Middle frontal gyrus (tissue), 1 donor: ENCODE measurements around the gene OR51V1.
"Not testable (repeated sequence)": the region's sequence is repeated elsewhere in the genome, so short reads cannot be mapped to it uniquely, and the experiment has no call there.

ENCODE experiments used
- DNase-seq: peaks from one replicate; pipeline ENCODE4 v3.0.0-alpha.2; 2015; ENCODE audit warnings: low spot score; ENCODE audit errors: extremely low spot score

OR51V1 gene

GRCh38 chr11:5171856-5172255 lies 28.6 kb downstream of the OR51V1 start:
- DNase-seq: no peak

DNA sequence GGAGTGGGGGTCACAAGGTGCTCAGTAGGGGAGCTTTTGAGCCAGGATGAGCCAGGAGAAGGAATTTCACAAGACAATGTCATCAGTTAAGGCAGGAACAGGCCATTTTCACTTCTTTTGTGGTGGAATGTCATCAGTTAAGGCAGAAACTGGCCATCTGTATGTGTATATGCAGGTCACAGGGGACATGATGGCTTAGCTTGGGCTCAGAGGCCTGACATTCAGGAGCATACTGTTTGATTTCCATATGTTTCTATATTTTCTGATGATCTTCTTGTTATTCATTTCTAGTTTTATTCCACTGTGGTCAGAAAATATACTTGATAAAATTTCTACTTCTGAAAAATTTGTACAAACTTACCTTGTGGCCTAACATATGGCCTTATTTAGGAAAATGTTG lies 34.6 kb downstream of the OR51V1 start:
- DNase-seq: not testable (repeated sequence)

DNA sequence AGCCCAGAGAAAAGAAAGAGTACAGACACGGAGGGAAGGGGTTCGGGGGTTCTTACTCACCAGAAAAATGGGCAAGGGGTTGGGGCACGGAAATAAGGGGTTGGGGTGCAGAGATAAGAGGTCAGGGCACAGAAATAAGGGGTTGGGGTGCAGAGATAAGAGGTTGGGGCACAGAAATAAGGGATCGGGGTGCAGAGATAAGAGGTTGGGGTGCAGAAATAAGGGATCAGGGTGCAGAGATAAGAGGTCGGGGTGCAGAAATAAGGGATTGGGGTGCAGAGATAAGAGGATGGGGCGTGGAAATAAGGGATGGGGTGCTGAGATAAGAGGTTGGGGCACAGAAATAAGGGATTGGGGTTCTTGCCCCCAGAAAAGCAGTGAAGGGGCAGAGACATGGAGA lies 35.7 kb downstream of the OR51V1 start:
- DNase-seq: not testable (repeated sequence)

DNA sequence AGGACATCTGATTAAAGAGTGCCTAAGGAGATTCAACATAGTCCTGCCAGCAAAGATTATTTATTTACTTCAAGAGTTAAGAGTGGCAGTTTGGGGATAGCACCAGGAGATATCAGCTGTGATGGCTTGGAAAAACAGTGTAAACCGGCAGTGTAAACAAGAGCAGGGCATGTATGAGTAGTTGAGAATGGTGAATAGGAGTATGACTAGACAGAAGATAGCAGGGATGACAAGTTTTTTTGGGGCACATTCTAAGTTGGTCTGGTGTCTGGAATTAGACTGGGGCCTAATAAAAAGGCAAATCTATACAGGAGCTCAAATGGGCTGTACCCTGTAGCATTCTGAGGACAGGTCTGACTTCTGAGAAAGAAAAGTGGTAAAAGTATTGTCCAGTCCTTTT lies 39.4 kb downstream of the OR51V1 start:
- DNase-seq: not testable (repeated sequence)

DNA sequence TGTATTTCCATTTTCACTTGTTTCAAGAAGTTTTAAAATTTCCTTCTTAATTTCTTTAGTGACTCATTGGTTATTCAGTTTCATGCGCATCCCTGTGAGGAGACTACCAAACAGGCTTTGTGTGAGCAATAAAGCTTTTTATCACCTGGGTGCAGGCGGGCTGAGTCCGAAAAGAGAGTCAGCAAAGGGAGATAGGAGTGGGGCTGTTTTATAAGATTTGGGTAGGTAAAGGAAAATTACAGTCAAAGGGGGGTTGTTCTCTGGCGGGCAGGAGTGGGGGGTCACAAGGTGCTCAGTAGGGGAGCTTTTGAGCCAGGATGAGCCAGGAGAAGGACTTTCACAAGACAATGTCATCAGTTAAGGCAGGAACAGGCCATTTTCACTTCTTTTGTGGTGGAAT lies 40.3 kb downstream of the OR51V1 start:
- DNase-seq: not testable (repeated sequence)

- no peak for DNase-seq
Observed at GRCh38 chr11:5159806-5160205, 40.7 kb downstream of the OR51V1 start.

DNA sequence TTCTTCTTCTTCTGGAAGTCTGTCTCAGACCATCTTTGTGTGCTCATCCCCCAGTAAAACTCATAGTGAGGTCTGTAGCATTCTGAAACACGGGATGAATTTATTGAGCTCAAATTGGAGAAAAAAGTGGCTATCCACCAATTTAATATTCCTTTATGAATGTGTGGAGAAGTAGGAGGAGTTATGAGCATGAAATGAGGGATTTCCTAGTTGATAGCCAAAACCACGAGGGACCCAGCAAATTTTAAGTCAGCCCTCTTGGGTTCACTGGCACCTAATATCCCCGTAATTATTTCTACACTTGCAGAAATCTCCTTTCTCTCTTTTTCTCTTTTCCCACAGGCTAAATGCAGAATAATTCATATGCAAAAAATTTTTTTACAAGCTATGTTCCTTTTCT lies 45.8 kb downstream of the OR51V1 start, which contains the start of gene OR52A1:
Gene OR52A1, minus strand, starts transcription at position 101 of the 400 bp plus-strand sequence. CDS start 2,388 bp downstream, outside the sequence.
- DNase-seq: no peak

- no peak for DNase-seq
Observed at GRCh38 chr11:5153574-5154431, 46.7 kb downstream of the OR51V1 start.

DNA sequence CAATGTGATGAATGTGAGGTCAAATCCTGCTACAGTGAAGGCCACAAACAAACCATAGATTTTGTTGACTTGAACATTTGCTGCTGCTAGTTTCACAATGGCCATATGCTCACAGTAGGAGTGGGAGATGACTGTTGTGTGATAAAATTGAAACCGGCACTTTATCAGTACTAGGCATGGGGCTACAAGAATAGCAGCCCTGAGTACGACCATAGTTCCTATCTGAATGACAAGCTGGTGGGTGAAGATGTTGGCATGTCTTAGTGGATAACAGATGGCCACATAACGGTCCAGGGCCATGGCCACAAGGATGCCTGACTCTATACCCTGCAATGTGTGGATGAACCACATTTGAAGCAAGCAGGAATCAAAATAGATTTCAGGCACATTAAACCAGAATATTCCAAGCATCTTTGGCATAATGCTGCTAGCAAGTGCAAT lies 48.7 kb downstream of the OR51V1 start:
- DNase-seq: no peak
